DMS 273 (cell line): ENCODE results near the gene SCN11A.
A peak's percentile ranks its signal among the peaks of the same experiment; 100 is the strongest.

ENCODE experiments used
- DNase-seq: peaks from one replicate; lab custom pipeline; 2025; ENCODE audit not compliant: unreplicated experiment; lab: John Stamatoyannopoulos, UW

Gene SCN11A

GRCh38 chr3:39051649-39052561, at the start of gene SCN11A, which contains the start of gene WDR48:
Gene SCN11A (minus strand): TSS chr3:39051944. CDS start chr3:38950362, 101,582 bp downstream.
Gene WDR48 (plus strand): TSS chr3:39052016. CDS start chr3:39052026, 10 bp downstream.
- DNase-seq, result peak; percentile 93

GRCh38 chr3:39101022-39101689, 49.4 kb upstream of the SCN11A start:
- peak; percentile 48 for DNase-seq

DNA sequence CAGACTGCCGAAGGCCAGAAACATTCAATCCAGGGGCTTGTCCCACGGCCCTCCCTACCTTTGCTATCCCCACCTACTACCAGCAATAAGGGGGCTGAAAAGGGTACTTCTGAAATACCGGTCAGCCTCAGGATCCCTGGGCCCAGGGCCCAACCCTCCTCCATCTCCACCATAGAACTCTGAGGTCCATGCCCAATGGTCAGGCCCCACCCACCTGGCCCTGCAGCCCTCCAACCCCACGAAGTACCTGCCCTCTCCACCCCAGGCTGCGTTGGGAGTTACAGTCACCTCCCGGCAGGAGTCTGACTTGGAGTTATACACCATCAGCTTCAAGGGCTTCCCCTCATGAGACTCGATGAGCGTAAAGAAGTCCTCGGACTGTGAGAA, 48.7 kb upstream of the SCN11A start:
- no peak for DNase-seq

DNA sequence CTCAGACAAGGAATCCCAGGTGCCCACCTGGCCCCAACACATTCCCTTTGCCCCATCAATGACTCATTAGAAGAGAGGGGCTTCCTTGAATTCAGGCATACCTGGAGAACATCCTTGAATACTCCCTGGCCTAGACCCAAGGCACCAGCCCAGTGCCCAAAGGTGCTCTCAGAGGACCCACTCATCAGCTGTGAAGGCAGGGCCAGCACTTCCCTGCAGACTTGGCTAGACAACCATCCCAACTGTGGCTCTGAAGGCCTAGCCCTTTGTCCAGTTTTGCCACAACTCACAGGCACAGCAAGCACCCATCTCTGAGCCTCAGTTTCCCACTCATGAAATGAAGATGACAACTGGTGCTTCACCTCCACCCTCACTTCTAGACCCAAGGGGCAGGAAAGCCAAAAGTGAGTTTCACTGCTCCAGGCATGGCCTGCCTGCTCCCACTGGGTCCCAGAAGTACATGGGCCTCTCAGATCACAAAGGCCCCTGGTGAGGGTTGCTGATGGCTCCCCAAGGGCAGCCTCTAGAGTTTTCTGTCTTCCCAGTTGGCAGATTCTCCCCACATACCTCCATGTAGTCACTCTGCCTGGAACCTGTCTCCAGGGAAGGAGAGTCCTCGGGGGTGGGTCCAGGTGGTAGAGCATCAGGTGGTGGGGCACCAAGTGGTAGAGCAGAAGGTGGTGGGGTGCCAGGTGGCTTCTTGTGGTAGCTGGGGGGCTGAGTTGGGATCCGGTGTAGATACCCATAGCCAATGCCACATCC, 48.2 kb upstream of the SCN11A start:
- DNase-seq, result no peak

DNA sequence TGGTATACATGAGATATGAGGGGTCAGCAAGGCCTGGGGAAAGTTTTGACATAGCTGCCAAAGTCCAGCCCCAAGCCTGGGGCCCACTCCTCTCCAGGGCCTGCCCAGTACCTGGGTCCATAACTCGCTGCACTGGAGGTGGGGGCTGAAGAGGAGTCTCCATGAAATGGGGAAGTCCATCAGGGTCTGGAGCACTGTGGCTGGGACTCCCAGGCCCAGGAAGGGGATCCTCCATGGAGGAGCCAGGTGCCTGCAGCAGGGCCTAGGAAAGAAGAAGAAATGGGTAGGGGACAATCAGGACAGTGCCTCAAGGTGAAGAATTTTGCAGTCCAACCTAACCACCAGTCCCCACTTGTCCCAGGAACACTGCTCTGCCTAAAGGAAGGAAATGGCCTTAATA, 47.5 kb upstream of the SCN11A start:
- DNase-seq, result no peak

DNA sequence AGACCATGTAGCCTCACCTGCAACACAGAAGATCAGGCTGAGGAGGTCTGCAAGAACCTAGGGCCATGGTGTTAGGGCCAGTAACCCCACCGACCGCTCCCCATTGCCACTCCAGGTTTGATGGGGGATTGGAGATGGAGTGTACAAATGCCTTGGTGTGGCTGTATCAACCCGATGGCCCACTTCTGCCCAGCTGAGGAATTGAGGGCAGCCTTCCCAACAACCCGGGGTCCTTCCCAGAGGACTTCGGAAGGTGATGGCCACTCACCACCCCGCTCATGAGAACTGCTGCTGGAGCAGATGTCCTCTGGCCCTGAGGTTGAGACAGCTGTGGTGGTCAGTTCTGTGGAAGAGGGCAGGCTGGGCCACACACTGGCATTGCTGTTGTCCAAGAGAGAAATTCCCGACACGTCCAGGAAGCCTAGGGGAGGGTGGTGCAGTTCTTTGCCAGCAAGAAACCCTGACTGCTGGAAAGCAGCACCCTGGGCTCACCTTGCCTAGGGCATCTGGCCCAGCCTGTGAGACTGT, 46.8 kb upstream of the SCN11A start:
- DNase-seq, result no peak

DNA sequence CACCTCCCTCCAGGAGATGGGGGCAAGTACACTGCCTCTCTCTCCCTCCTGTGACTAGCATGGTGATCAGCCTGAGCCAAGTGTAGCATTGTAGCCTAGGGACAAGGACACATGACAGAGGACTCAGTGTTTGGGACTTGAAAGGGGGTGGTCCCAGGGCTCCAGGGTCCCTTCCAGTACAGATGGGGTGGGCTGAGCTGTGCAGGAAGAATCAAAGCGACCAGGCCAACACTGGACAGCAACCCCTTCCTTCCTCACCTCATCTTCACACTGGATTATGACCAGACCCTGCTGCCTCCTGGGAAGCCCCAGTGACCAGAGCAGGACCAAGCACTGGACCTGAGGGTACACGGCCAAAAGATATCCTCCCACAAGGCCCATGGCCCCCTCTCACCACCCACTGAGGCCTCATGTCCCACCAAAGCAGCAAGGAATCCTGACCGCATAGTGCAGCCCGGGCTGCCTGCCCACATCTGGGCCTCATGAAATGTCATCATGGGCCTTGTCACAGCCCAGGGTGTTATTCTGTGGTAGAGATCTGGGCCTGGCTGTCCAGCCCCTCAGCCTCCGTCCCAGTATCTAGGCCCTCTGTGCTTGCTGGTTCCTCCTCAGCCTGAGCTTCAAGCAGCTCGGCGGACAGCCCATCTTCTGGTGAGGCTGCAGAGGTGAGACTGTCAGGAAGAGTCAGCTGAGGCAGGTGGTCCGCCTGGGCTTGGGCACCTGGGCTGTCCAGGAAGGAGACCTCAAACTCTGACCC, 46.1 kb upstream of the SCN11A start:
- no peak for DNase-seq

DNA sequence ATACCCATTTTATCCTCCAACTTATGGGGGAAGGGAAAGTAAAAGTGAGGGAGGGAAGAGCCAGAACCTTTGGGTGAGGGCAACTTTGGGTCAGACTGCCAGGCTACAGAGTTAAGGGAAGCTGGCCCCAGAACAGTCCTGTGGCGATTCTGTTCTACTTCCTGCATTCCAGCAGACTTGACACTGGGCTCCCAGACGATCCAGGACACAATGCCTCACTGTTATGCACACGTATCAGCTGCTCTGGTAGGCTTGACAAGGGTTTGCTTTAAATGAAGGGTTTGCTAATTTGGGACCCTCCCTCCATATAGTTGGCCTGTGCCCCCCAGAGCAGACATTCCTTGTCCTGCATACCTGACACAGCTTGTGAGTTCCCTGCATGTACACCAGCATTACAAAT, 45.0 kb upstream of the SCN11A start:
- DNase-seq, result no peak

DNA sequence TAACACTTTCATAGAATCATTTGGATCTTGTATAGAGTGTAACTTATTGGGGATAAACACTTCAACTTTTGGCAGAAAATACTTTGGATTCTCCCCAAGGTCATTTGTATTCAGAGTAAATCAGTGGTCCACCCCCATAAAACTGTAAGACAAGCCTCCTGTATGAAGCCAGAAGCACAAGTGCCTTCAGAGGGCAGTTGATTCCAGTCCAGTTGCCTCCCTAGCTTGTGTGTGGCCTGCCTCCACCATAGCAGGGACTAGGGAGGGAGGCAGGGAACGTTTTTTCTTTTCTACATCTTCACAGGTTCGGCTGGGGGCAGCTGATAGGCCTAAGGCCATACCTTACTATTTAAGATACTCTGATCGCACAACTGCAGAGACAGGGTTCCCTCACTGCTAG, 44.0 kb upstream of the SCN11A start:
- no peak for DNase-seq

DNA sequence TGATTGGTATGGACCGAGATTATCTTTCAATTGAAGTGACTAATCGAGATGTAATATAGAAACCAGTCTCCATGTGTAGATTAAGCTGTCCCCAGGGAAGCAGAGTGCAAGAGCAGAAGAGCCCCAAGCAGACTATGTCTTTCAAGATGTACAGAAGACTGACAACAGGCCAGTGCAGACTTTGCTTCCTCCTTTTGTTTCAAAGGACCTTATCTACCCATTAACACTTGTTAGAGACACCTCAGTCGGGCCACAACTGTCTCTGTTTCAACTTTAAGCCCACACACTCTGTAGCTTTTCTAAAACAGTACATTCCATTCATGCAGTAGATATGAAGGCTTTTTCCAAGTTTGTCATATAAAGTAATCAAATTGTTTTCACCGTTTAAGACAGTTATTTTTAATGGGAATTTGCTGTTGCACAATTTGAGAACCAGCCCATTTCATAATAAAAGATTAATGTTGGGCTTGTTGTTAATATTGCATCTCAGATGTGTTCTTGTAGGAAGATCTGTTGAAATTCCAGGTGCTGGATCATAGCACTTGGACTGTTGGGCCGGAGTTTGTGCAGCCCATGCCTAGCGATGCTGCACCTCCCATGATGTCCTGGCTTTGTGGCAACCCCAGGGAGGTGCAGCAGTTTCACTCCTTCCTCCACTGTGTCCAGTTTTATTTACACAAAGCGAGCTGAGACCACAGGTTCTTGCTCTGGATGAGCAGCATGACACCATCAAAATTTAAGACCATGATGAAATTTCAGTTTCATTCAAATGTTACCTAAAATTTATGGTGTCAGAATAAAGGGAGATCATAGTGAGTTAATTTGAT, 43.3 kb upstream of the SCN11A start:
- no peak for DNase-seq

GRCh38 chr3:39090922-39091321, 39.2 kb upstream of the SCN11A start:
- DNase-seq, result no peak

- no peak for DNase-seq
These were observed 37.1 kb upstream of the SCN11A start for GRCh38 chr3:39088889-39089288.

- DNase-seq, result no peak
These were observed 36.7 kb upstream of the SCN11A start for GRCh38 chr3:39088456-39088855.

DNA sequence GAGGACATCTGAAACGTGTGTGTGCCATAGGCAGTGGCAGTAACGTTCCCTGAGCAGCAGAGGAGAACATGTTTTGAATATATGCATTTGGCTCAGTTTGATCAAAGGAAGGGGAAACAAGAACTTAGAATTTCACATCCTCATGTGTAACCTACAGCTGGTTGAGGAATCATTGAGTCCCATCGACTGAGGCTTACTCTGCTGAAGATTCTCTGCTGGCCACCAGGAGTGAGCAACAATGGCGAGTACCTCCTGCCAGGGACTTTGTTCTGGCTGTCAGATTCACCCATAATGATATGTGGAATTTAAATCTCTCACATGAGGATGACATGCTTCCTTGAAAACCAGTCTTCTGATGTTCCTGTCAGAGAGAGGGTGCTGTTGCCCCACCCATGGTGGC, 34.4 kb upstream of the SCN11A start:
- no peak for DNase-seq

GRCh38 chr3:39082666-39083313, 31.0 kb upstream of the SCN11A start:
- no peak for DNase-seq

DNA sequence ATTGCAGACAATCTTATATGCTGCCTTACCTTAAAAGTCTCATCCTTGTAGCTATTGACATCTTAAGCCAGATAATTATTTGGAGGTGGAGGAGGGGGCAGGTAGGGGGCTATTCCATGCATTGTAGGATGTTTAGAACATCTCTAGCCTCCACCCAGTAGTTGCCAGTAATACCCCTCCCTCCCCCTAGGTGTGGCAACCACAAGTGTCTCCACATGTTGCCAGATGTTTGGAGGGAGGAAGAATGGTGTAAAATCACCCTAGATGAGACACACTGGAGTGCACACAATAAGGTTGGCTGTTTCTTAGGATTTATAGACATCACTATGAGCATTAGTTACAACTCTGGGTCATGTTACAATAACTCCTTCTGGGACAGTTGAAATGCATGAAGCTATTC, 28.3 kb upstream of the SCN11A start:
- DNase-seq, result no peak

DNA sequence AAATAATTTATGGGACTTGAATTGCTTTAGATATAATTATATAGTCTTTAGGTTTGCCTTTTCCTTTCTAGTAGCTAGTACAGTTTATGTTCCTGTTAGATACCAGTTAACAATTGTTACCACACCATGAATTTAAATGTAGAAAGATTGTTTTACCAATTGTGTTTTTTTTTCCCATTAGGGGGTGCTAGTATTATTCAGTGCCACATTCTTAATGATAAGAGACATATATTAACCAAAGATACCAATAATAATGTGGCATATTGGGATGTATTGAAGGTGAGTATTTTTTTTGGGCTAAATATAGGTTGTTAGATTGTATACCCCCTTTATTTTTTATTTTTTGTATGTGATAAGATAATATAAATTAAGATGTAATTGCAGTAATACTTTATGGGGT, 27.8 kb upstream of the SCN11A start:
- DNase-seq, result no peak

DNA sequence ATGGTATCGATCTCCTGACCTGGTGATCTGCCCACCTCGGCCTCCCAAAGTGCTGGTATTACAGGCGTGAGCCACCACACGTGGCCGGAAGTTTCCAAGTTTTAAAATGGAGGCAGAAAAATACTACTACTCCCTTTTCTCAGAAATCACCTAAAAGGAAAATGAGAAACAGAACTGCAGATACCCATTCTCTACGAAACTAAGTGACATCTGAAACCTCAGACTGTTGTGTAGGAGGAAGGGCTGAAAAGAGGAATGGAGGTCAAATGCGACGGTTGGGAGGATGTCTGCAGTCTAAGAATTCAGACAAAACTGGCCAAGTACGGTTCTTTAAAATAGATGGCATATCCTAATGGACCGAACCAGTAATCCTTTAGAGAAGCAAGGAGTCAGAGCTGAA, 24.2 kb upstream of the SCN11A start:
- no peak for DNase-seq

DNA sequence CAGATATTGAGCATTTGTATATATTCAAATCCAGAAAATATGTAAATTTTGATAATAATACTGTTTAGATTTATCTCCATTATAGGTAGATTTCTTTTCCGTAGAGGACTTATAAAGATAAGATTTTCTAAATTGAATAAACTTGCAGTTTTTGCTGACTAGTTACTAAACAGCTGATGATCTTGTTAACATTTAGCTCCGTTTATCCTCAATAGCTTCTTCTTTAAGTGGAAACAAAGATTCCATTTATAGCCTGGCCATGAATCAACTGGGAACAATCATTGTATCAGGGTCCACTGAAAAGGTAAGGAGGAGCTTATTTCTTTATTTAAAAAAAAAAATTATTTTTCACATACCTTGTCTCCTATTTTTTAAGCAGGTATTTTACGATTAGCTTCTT, 16.8 kb upstream of the SCN11A start:
- no peak for DNase-seq
